HCT116 (cell line): ENCODE results near the gene NDUFA5. TPM values are rescaled to one million over a fixed set of nuclear protein-coding genes. Genes with fewer than 3 reads are reported as not detected.

ENCODE experiments used
- ATAC-seq: fragments of 200-7000 bp; cut with Tn5 transposase; 2 replicates; pipeline ENCODE4 v1.9.1; 2020; ENCODE audit warnings: mild to moderate bottlenecking, moderate library complexity
- BruUV-seq: library from RNA; stranded (reverse); fragments of 400-500 nt; replicated peaks from 2 replicates; lab custom pipeline; 2021; lab: Mats Ljungman, UMichigan
- CTCF ChIA-PET: fragments of 300-600 bp; sonication (Branson Sonifier 250); formaldehyde crosslinking; loops from one replicate; lab custom pipeline; 2021; ENCODE audit warnings: antibody characterized with exemption; lab: Charles Lee
- POLR2A ChIA-PET: fragments of 300-600, 350-600 bp; sonication (Branson Sonifier 250); formaldehyde crosslinking; loops from one replicate; lab custom pipeline; 2021; ENCODE audit warnings: antibody characterized with exemption; lab: Charles Lee
- RAD21 ChIA-PET, 2 experiments: fragments of 300-600 bp; sonication (Branson Sonifier 250); formaldehyde crosslinking; loops; one replicate each; lab custom pipeline; 2023; ENCODE audit warnings: low total read pairs in 2 of 2; ENCODE audit not compliant: uncharacterized antibody in 2 of 2, unreplicated experiment in 2 of 2, low non-redundant PET in 1 of 2; lab: Charles Lee
- DNase-seq: peaks from one replicate; pipeline ENCODE4 v3.0.0-alpha.2; 2010; ENCODE audit warnings: low read depth, low spot score
- H2AFZ ChIP-seq: fragments of 200-600 bp; shearing (Covaris generic), sonication (generic); 2 replicates; pipeline ENCODE4 v1.6.1; 2017; ENCODE audit warnings: low read depth, mixed run types, mixed read lengths, antibody characterized with exemption, low read length; ENCODE audit not compliant: poor library complexity, severe bottlenecking
- H3K27ac ChIP-seq: 2 replicates; pipeline ENCODE4 v1.5.1; 2012; ENCODE audit warnings: low read depth, low read length
- H3K27me3 ChIP-seq: fragments of 200-600 bp; sonication (generic); 2 replicates; pipeline ENCODE4 v1.6.1; 2016; ENCODE audit warnings: mixed run types, low read length, mixed read lengths; ENCODE audit not compliant: insufficient read depth
- H3K36me3 ChIP-seq, 2 experiments: fragments of 200-500 bp in 1 of 2; fragments of 200-600 bp in 1 of 2; sonication (Bioruptor generic) in 1 of 2; sonication (generic) in 1 of 2; 2 replicates each; pipeline versions ENCODE4 v1.5.1 to v1.6.1; 2014 to 2016; ENCODE audit warnings: low read length in 2 of 2, inconsistent platforms in 1 of 2, mixed read lengths in 1 of 2, mixed run types in 1 of 2; ENCODE audit not compliant: insufficient read depth in 2 of 2, control insufficient read depth in 1 of 2
- H3K4me1 ChIP-seq, 2 experiments: fragments of 200-600 bp in 1 of 2; sonication (generic) in 1 of 2; 2 replicates each; pipeline versions ENCODE4 v1.5.1 to v1.6.1; 2012 to 2017; ENCODE audit warnings: low read length in 2 of 2, inconsistent platforms in 1 of 2, mild to moderate bottlenecking in 1 of 2, mixed read lengths in 1 of 2, mixed run types in 1 of 2, moderate library complexity in 1 of 2; ENCODE audit not compliant: insufficient read depth in 2 of 2, control insufficient read depth in 1 of 2
- H3K4me2 ChIP-seq: fragments of 200-600 bp; sonication (generic); 2 replicates; pipeline ENCODE4 v1.6.1; 2017; ENCODE audit warnings: mixed run types, low read length, mixed read lengths
- H3K4me3 ChIP-seq, 2 experiments: fragments of 200-600 bp in 1 of 2; sonication (generic) in 1 of 2; replicated peaks in 1 of 2; 2 replicates each; pipeline ENCODE4 v1.5.1; 2011 to 2016; ENCODE audit warnings: low read length in 2 of 2, control low read depth in 1 of 2, low read depth in 1 of 2, mild to moderate bottlenecking in 1 of 2, mixed read lengths in 1 of 2, mixed run types in 1 of 2
- H3K79me2 ChIP-seq: fragments of 200-600 bp; sonication (generic); 2 replicates; pipeline ENCODE4 v1.6.1; 2017; ENCODE audit warnings: mild to moderate bottlenecking, mixed run types, low read length, moderate library complexity, mixed read lengths; ENCODE audit not compliant: insufficient read depth
- H3K9ac ChIP-seq: fragments of 200-600 bp; sonication (generic); 2 replicates; pipeline ENCODE4 v1.6.1; 2016; ENCODE audit warnings: low read length, mixed read lengths
- H3K9me2 ChIP-seq: fragments of 200-600 bp; sonication (generic), shearing (Covaris generic); 2 replicates; pipeline ENCODE4 v1.6.1; 2017; ENCODE audit warnings: mixed run types, mild to moderate bottlenecking, moderate library complexity; ENCODE audit not compliant: insufficient read depth
- H3K9me3 ChIP-seq, 2 experiments: fragments of 200-500 bp in 1 of 2; fragments of 200-600 bp in 1 of 2; sonication (Bioruptor generic) in 1 of 2; sonication (generic) in 1 of 2; 2 replicates each; pipeline ENCODE4 v1.6.1; 2014 to 2017; ENCODE audit warnings: low read length in 2 of 2, mixed read lengths in 2 of 2, inconsistent platforms in 1 of 2, low read depth in 1 of 2, mild to moderate bottlenecking in 1 of 2, mixed run types in 1 of 2, moderate library complexity in 1 of 2; ENCODE audit not compliant: control insufficient read depth in 1 of 2, insufficient read depth in 1 of 2
- H4K20me1 ChIP-seq: fragments of 200-600 bp; sonication (generic), shearing (Covaris generic); 2 replicates; pipeline ENCODE4 v1.6.1; 2017; ENCODE audit warnings: mixed run types, mild to moderate bottlenecking, moderate library complexity; ENCODE audit not compliant: insufficient read depth
- CEBPB ChIP-seq: IDR thresholded peaks from 2 replicates; pipeline ENCODE4 v1.6.1; 2012; ENCODE audit warnings: low read depth
- ELF1 ChIP-seq: IDR thresholded peaks from 2 replicates; pipeline ENCODE4 v1.6.1; 2012; ENCODE audit warnings: low read depth, borderline replicate concordance
- MAX ChIP-seq: IDR thresholded peaks from 2 replicates; pipeline ENCODE4 v1.6.1; 2012
- POLR2A ChIP-seq: IDR thresholded peaks from 2 replicates; pipeline ENCODE4 v1.7.0; 2011; ENCODE audit warnings: borderline replicate concordance; ENCODE audit not compliant: insufficient read depth, insufficient read length; ENCODE audit errors: extremely low read depth
- POLR2AphosphoS5 ChIP-seq: IDR thresholded peaks from 2 replicates; pipeline ENCODE4 v1.6.1; 2011; ENCODE audit warnings: mild to moderate bottlenecking, low read depth, low read length, moderate library complexity
- RAD21 ChIP-seq: IDR thresholded peaks from 2 replicates; pipeline ENCODE4 v1.6.1; 2012; ENCODE audit warnings: low read depth, mild to moderate bottlenecking
- SIN3A ChIP-seq: IDR thresholded peaks from 2 replicates; pipeline ENCODE4 v1.6.1; 2012; ENCODE audit warnings: low read depth
- TCF7L2 ChIP-seq: IDR thresholded peaks from 2 replicates; pipeline ENCODE4 v1.7.0; 2011; ENCODE audit warnings: borderline replicate concordance, inconsistent platforms; ENCODE audit not compliant: insufficient read depth, insufficient read length; ENCODE audit errors: extremely low read depth
- YY1 ChIP-seq: IDR thresholded peaks from 2 replicates; pipeline ENCODE4 v1.6.1; 2011; ENCODE audit warnings: low read length, low read depth, moderate library complexity, mild to moderate bottlenecking; ENCODE audit not compliant: insufficient replicate concordance; ENCODE audit errors: extremely low read depth
- ZNF274 ChIP-seq: fragments of 200-500 bp; sonication (Bioruptor generic); IDR thresholded peaks from 2 replicates; pipeline ENCODE4 v1.6.1; 2014; ENCODE audit warnings: mild to moderate bottlenecking, low read depth, low read length, inconsistent platforms
- intact Hi-C: fragments of 100-400 bp; cut with micrococcal nuclease; formaldehyde crosslinking; loops from 2 replicates; pipeline ENCODE4 v1.10.0; 2022
- total RNA-seq: library from RNA; stranded (reverse); gene quantifications from one replicate; pipeline ENCODE4 v1.2.1, GENCODE V29; 2021; ENCODE audit not compliant: unreplicated experiment
- TF ChIP-seq, protein P1 (sequence below), 3 experiments: fragments of 200-600 bp in 1 of 3; sonication (generic) in 1 of 3; IDR thresholded peaks in 2 of 3; conservative IDR thresholded peaks in 1 of 3; 2 replicates each; pipeline ENCODE4 v1.5.1; 2012 to 2017; ENCODE audit warnings: low read depth in 2 of 3, low read length in 2 of 3, antibody characterized with exemption in 1 of 3, borderline replicate concordance in 1 of 3, control low read depth in 1 of 3, mild to moderate bottlenecking in 1 of 3, mixed read lengths in 1 of 3, mixed run types in 1 of 3, moderate library complexity in 1 of 3; ENCODE audit not compliant: insufficient read depth in 1 of 3

NDUFA5 gene
- total RNA-seq, 1 experiment from 2014 or later, result 64.2 TPM

- DNase-seq (no peak), ATAC-seq (no peak)
- Histone ChIP-seq H3K79me2 (no peaks in the 10 kb centered on the region), H3K4me3 (no peak overlapping the region), H4K20me1 (no peaks in the 10 kb centered on the region), H2AFZ (no peak overlapping the region), H3K9me3 (no peaks in the 10 kb centered on the region), H3K27ac (no peak overlapping the region), H3K4me2 (peak overlapping the region; percentile 60), H3K27me3 (no peaks in the 10 kb centered on the region)
- no TSS peak for BruUV-seq
- RAD21 ChIA-PET, result interaction anchor here in 1 of 2 experiments (1.0 kb wide), 1 partner anchor 43 kb away, joined by 4 read pairs; no protein-coding TSS in a partner anchor
- CTCF ChIA-PET, result interaction anchor here (0.9 to 1.0 kb wide), 3 partner anchors 20 to 44 kb away, joined by 3 to 14 read pairs (median 5); partner anchors contain the start of gene NDUFA5
- TF ChIP-seq, protein P1, sequence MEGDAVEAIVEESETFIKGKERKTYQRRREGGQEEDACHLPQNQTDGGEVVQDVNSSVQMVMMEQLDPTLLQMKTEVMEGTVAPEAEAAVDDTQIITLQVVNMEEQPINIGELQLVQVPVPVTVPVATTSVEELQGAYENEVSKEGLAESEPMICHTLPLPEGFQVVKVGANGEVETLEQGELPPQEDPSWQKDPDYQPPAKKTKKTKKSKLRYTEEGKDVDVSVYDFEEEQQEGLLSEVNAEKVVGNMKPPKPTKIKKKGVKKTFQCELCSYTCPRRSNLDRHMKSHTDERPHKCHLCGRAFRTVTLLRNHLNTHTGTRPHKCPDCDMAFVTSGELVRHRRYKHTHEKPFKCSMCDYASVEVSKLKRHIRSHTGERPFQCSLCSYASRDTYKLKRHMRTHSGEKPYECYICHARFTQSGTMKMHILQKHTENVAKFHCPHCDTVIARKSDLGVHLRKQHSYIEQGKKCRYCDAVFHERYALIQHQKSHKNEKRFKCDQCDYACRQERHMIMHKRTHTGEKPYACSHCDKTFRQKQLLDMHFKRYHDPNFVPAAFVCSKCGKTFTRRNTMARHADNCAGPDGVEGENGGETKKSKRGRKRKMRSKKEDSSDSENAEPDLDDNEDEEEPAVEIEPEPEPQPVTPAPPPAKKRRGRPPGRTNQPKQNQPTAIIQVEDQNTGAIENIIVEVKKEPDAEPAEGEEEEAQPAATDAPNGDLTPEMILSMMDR (IDR thresholded peaks at IDR 0.05 in 2 of 3, conservative IDR thresholded peaks at IDR 0.05 in 1 of 3; ENCODE audit: borderline replicate concordance in 1 of 3, insufficient read depth in 1 of 3, low read depth in 2 of 3, low read length in 2 of 3), result peak; percentile 26 to 58 (median 47); a peak in 4 of 6 replicates
- TF ChIP-seq RAD21 (peak; percentile 55), TCF7L2 (no peak)
- TF ChIP-seq, all 23 proteins: peak for 2
- no peak overlapping the region; the same call in 1 of the 2 replicates for H3K9ac ChIP-seq
- H3K36me3 ChIP-seq, result no peaks in the 10 kb centered on the region
- no peaks in the 10 kb centered on the region for H3K9me2 ChIP-seq
- POLR2A ChIA-PET, result no interaction called here
- intact Hi-C loops, result loop anchor here (1.0 kb wide), 1 partner anchor 43 kb away; no protein-coding TSS in a partner anchor
- H3K4me1 ChIP-seq, result peaks cover 11 to 33% of the 10 kb centered on the region in 2 experiments
These were observed 20.5 kb downstream of the NDUFA5 start for GRCh38 chr7:123537026-123537642.

DNA sequence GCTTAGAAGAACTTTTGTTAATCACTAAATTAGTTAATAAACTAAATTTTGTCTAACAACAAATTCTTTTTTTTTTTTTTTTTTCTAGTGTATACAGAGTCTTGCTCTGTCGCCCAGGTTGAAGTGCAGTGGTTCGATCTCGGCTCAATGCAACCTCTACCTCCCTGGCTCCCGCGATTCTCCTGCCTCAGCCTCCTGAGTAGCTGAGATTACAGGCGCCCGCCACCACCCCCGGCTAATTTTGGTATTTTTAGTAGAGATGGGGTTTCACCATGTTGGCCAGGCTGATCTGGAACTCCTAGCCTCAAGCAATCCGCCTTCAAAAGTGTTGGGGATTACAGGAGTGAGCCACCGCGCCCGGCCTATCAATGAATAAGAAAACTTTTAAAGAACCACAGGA, 22.1 kb downstream of the NDUFA5 start:
- Histone ChIP-seq H3K79me2 (no peaks in the 10 kb centered on the region), H3K27me3 (no peaks in the 10 kb centered on the region), H3K9ac (no peak overlapping the region; the same call in 1 of the 2 replicates), H3K9me3 (no peaks in the 10 kb centered on the region), H3K4me1 (peaks cover 11 to 33% of the 10 kb centered on the region in 2 experiments), H3K4me3 (peak overlapping the region in 1 of 2 experiments; percentile 6; a peak in 1 of 4 replicates), H3K36me3 (no peaks in the 10 kb centered on the region), H3K27ac (no peak overlapping the region), H3K9me2 (no peaks in the 10 kb centered on the region), H2AFZ (peak overlapping the region; percentile 90), H4K20me1 (no peaks in the 10 kb centered on the region), H3K4me2 (peak overlapping the region; percentile 98)
- TSS peak; percentile 32 for BruUV-seq
- POLR2A ChIA-PET, result interaction anchor here (1.3 kb wide), 1 partner anchor 23 kb away, joined by 6 read pairs; the partner anchor contains the start of gene NDUFA5
- RAD21 ChIA-PET, result no interaction called here
- no peak for ATAC-seq
- no peak for DNase-seq
- intact Hi-C loops, result no loop called here
- CTCF ChIA-PET, result interaction anchor here (2.6 kb wide), 1 partner anchor 41 kb away, joined by 19 read pairs; no protein-coding TSS in a partner anchor
- no peak for TF ChIP-seq ZNF274
- no peak for TF ChIP-seq SIN3A
- TF ChIP-seq POLR2A, result no peak
- no peak for TF ChIP-seq ELF1
- no peak for TF ChIP-seq POLR2AphosphoS5
- TF ChIP-seq, protein P1 (IDR thresholded peaks at IDR 0.05 in 2 of 3, conservative IDR thresholded peaks at IDR 0.05 in 1 of 3; ENCODE audit: borderline replicate concordance in 1 of 3, insufficient read depth in 1 of 3, low read depth in 2 of 3, low read length in 2 of 3), result no peak
- TF ChIP-seq YY1, result no peak
- no peak for TF ChIP-seq CEBPB
- no peak for TF ChIP-seq MAX
